ENCODE measurements around the gene AHCTF1. TPM values are rescaled to one million over a fixed set of nuclear protein-coding genes. Genes with fewer than 3 reads are reported as not detected.

Gene AHCTF1
- total and polyA plus RNA-seq, 10 of the 15 experiments (the other 5 are each of a cell fraction or from before 2014, with no cell fraction given) = 3.4 to 45.5 (median 17.8) TPM

Small RNAs within 50 kb of the gene (small RNA-seq; reads per million reads assigned to genes)
- gene AC113174.1 (not detected), gene RF00402 (not detected)

Other genes with a start within 250 kb of the AHCTF1 start
- 25.2 and 28.0 TPM in 2 replicates for gene SCCPDH, start 207.5 kb downstream of the AHCTF1 start, total RNA-seq (2014; rRNA removed)
- gene SCCPDH, start 207.5 kb downstream of the AHCTF1 start, total RNA-seq (2014; rRNA removed; fragmentation: Illumina TruSeq; extraction: Trizol) = 22.2 and 24.9 TPM in 2 replicates
- 22.5 and 24.2 TPM in 2 replicates for gene SCCPDH, start 207.5 kb downstream of the AHCTF1 start, total RNA-seq (2021)
- 34.5 and 57.5 TPM in 2 replicates for gene SCCPDH, start 207.5 kb downstream of the AHCTF1 start, polyA plus RNA-seq (2011; rRNA removed)
- 18.1 and 21.5 TPM in 2 replicates for gene SCCPDH, start 207.5 kb downstream of the AHCTF1 start, polyA plus RNA-seq (2014; fragmentation: Illumina TruSeq; extraction: Trizol)
- 10 to 100 TPM in 1 of 2 experiments, 1 to 10 TPM in 1; 5.4 to 14.2 TPM for gene SCCPDH, start 207.5 kb downstream of the AHCTF1 start, polyA plus RNA-seq (2014; fragmentation: Nextera tagmentation; extraction: Ambion mirVana)
- 21.6 and 24.1 TPM in 2 replicates for gene SCCPDH, start 207.5 kb downstream of the AHCTF1 start, polyA plus RNA-seq (2014; rRNA removed)
- 10 to 100 TPM; 43.2 to 44.8 TPM for gene SCCPDH, start 207.5 kb downstream of the AHCTF1 start, polyA plus RNA-seq (2016; fragmentation: Nextera tagmentation; extraction: Ambion mirVana)
- 1.3 and 1.8 TPM in 2 replicates for gene ZNF695, start 76.1 kb upstream of the AHCTF1 start, total RNA-seq (2014; rRNA removed)
- 1.2 and 1.8 TPM in 2 replicates for gene ZNF695, start 76.1 kb upstream of the AHCTF1 start, total RNA-seq (2014; rRNA removed; fragmentation: Illumina TruSeq; extraction: Trizol)
- 0.93 and 1.7 TPM in 2 replicates for gene ZNF695, start 76.1 kb upstream of the AHCTF1 start, total RNA-seq (2021)
- gene ZNF695, start 76.1 kb upstream of the AHCTF1 start, polyA plus RNA-seq (2011; rRNA removed) = 0.04 and 0.07 TPM in 2 replicates
- 1.1 and 1.4 TPM in 2 replicates for gene ZNF695, start 76.1 kb upstream of the AHCTF1 start, polyA plus RNA-seq (2014; fragmentation: Illumina TruSeq; extraction: Trizol)
- gene ZNF695, start 76.1 kb upstream of the AHCTF1 start, polyA plus RNA-seq (2014; fragmentation: Nextera tagmentation; extraction: Ambion mirVana) = 1 to 10 TPM in 1 of 2 experiments, under 1 TPM in 1; 0.42 to 1.4 TPM
- gene ZNF695, start 76.1 kb upstream of the AHCTF1 start, polyA plus RNA-seq (2014; rRNA removed) = 0.39 and 0.60 TPM in 2 replicates
- gene ZNF695, start 76.1 kb upstream of the AHCTF1 start, polyA plus RNA-seq (2016; fragmentation: Nextera tagmentation; extraction: Ambion mirVana) = 1 to 10 TPM; 1.2 TPM
- gene ZNF670, start 146.9 kb upstream of the AHCTF1 start, total RNA-seq (2014; rRNA removed) = 4.9 TPM in 2 replicates
- gene ZNF670, start 146.9 kb upstream of the AHCTF1 start, total RNA-seq (2014; rRNA removed; fragmentation: Illumina TruSeq; extraction: Trizol) = 6.0 and 6.5 TPM in 2 replicates
- 2.0 and 3.0 TPM in 2 replicates for gene ZNF670, start 146.9 kb upstream of the AHCTF1 start, total RNA-seq (2021)
- gene ZNF670, start 146.9 kb upstream of the AHCTF1 start, polyA plus RNA-seq (2011; rRNA removed) = 3.7 and 6.6 TPM in 2 replicates
- 5.2 and 6.7 TPM in 2 replicates for gene ZNF670, start 146.9 kb upstream of the AHCTF1 start, polyA plus RNA-seq (2014; fragmentation: Illumina TruSeq; extraction: Trizol)
- 1 to 10 TPM; 5.3 to 7.4 TPM for gene ZNF670, start 146.9 kb upstream of the AHCTF1 start, polyA plus RNA-seq (2014; fragmentation: Nextera tagmentation; extraction: Ambion mirVana)
- gene ZNF670, start 146.9 kb upstream of the AHCTF1 start, polyA plus RNA-seq (2014; rRNA removed) = 2.2 and 3.2 TPM in 2 replicates
- gene ZNF670, start 146.9 kb upstream of the AHCTF1 start, polyA plus RNA-seq (2016; fragmentation: Nextera tagmentation; extraction: Ambion mirVana) = 1 to 10 TPM; 7.9 to 9.0 TPM
- 9.5 and 10.7 TPM in 2 replicates for gene ZNF669, start 172.4 kb upstream of the AHCTF1 start, total RNA-seq (2014; rRNA removed)
- 10.9 and 11.1 TPM in 2 replicates for gene ZNF669, start 172.4 kb upstream of the AHCTF1 start, total RNA-seq (2014; rRNA removed; fragmentation: Illumina TruSeq; extraction: Trizol)
- gene ZNF669, start 172.4 kb upstream of the AHCTF1 start, total RNA-seq (2021) = 5.8 and 5.9 TPM in 2 replicates
- gene ZNF669, start 172.4 kb upstream of the AHCTF1 start, polyA plus RNA-seq (2011; rRNA removed) = 4.8 and 7.1 TPM in 2 replicates
- 8.0 and 9.3 TPM in 2 replicates for gene ZNF669, start 172.4 kb upstream of the AHCTF1 start, polyA plus RNA-seq (2014; fragmentation: Illumina TruSeq; extraction: Trizol)
- 1 to 10 TPM; 5.2 to 5.6 TPM for gene ZNF669, start 172.4 kb upstream of the AHCTF1 start, polyA plus RNA-seq (2014; fragmentation: Nextera tagmentation; extraction: Ambion mirVana)
- 3.5 and 6.5 TPM in 2 replicates for gene ZNF669, start 172.4 kb upstream of the AHCTF1 start, polyA plus RNA-seq (2014; rRNA removed)
- 1 to 10 TPM; 4.9 to 5.1 TPM for gene ZNF669, start 172.4 kb upstream of the AHCTF1 start, polyA plus RNA-seq (2016; fragmentation: Nextera tagmentation; extraction: Ambion mirVana)
- 27.5 and 32.9 TPM in 2 replicates for gene ZNF124, start 240.1 kb upstream of the AHCTF1 start, total RNA-seq (2014; rRNA removed)
- 37.5 and 38.5 TPM in 2 replicates for gene ZNF124, start 240.1 kb upstream of the AHCTF1 start, total RNA-seq (2014; rRNA removed; fragmentation: Illumina TruSeq; extraction: Trizol)
- 24.4 and 25.8 TPM in 2 replicates for gene ZNF124, start 240.1 kb upstream of the AHCTF1 start, total RNA-seq (2021)
- gene ZNF124, start 240.1 kb upstream of the AHCTF1 start, polyA plus RNA-seq (2011; rRNA removed) = 13.2 and 19.7 TPM in 2 replicates
- gene ZNF124, start 240.1 kb upstream of the AHCTF1 start, polyA plus RNA-seq (2014; fragmentation: Illumina TruSeq; extraction: Trizol) = 14.1 and 15.1 TPM in 2 replicates
- gene ZNF124, start 240.1 kb upstream of the AHCTF1 start, polyA plus RNA-seq (2014; fragmentation: Nextera tagmentation; extraction: Ambion mirVana) = 1 to 10 TPM; 6.8 to 7.3 TPM
- 6.7 and 7.7 TPM in 2 replicates for gene ZNF124, start 240.1 kb upstream of the AHCTF1 start, polyA plus RNA-seq (2014; rRNA removed)
- 10 to 100 TPM; 11.4 to 11.8 TPM for gene ZNF124, start 240.1 kb upstream of the AHCTF1 start, polyA plus RNA-seq (2016; fragmentation: Nextera tagmentation; extraction: Ambion mirVana)